Endodermal cell (in vitro differentiated cells): ENCODE measurements around the gene MLN. TPM values are rescaled to one million over a fixed set of nuclear protein-coding genes. Genes with fewer than 3 reads are reported as not detected.

Experiments used
- DNase-seq: peaks from one replicate; pipeline ENCODE4 v3.0.0-alpha.2; 2017
- H3K27ac ChIP-seq: 2 replicates; pipeline ENCODE4 v1.5.1; 2013; ENCODE audit warnings: mild to moderate bottlenecking, low read depth, low read length, moderate library complexity
- H3K27me3 ChIP-seq: 2 replicates; pipeline ENCODE4 v1.6.1; 2013; ENCODE audit warnings: mild to moderate bottlenecking, low read length, moderate library complexity; ENCODE audit not compliant: insufficient read depth, control insufficient read depth, poor library complexity, severe bottlenecking
- H3K36me3 ChIP-seq: 2 replicates; pipeline ENCODE4 v1.7.0; 2013; ENCODE audit warnings: mild to moderate bottlenecking, low read length, moderate library complexity; ENCODE audit not compliant: control insufficient read depth, insufficient read depth
- H3K4me1 ChIP-seq: one replicate; pipeline ENCODE4 v1.7.0; 2013; ENCODE audit warnings: low read length; ENCODE audit not compliant: control insufficient read depth, insufficient read depth
- H3K4me3 ChIP-seq: 2 replicates; pipeline ENCODE4 v1.5.1; 2013; ENCODE audit warnings: mild to moderate bottlenecking, low read length, moderate library complexity
- H3K9ac ChIP-seq: 2 replicates; pipeline ENCODE4 v1.6.1; 2013; ENCODE audit warnings: mild to moderate bottlenecking, low read length, moderate library complexity; ENCODE audit not compliant: poor library complexity, severe bottlenecking; ENCODE audit errors: extremely low read depth
- H3K9me3 ChIP-seq: 2 replicates; pipeline ENCODE4 v1.6.1; 2013; ENCODE audit warnings: mild to moderate bottlenecking, low read length, moderate library complexity; ENCODE audit not compliant: control insufficient read depth
- H3K27ac Mint-ChIP-seq: 2 replicates; pipeline ENCODE4 v1.8.0; 2020; ENCODE audit warnings: mixed read lengths
- H3K27me3 Mint-ChIP-seq: 2 replicates; pipeline ENCODE4 v1.8.0; 2021; ENCODE audit warnings: mild to moderate bottlenecking, mixed read lengths; ENCODE audit not compliant: insufficient read depth
- H3K36me3 Mint-ChIP-seq: 2 replicates; pipeline ENCODE4 v1.8.0; 2020; ENCODE audit warnings: low read depth, mixed read lengths
- H3K4me1 Mint-ChIP-seq: 2 replicates; pipeline ENCODE4 v1.8.0; 2020; ENCODE audit warnings: mixed read lengths
- H3K4me3 Mint-ChIP-seq: 2 replicates; pipeline ENCODE4 v1.8.0; 2020; ENCODE audit warnings: mild to moderate bottlenecking, moderate library complexity, mixed read lengths
- H3K9me3 Mint-ChIP-seq: 2 replicates; pipeline ENCODE4 v1.8.0; 2020; ENCODE audit warnings: mild to moderate bottlenecking, mixed read lengths
- CTCF ChIP-seq: fragments of 200-600 bp; sonication (generic); conservative IDR thresholded peaks from 2 replicates; pipeline ENCODE4 v1.5.0; 2021; ENCODE audit warnings: antibody characterized with exemption, mild to moderate bottlenecking
- WGBS, 2 experiments: methylation state at CpG; one replicate each; pipeline versions ENCODE4 v1.1.5 to v1.1.7; 2013; ENCODE audit warnings: missing lambda C conversion rate in 2 of 2, mixed read lengths in 1 of 2; ENCODE audit not compliant: insufficient coverage in 1 of 2, insufficient read length in 1 of 2; 5-methylcytosine and 5-hydroxymethylcytosine counted together
- total RNA-seq, 2 donors: library from RNA; stranded (reverse); fragmentation: NEBNext Ultra II Directional in 1 of 2; extraction: Animal tissue kit (Norgen Biotek cat#: 25700) in 1 of 2; gene quantifications; 2 replicates in 1 of 2; 3 replicates in 1 of 2; pipeline ENCODE4 v1.2.1, GENCODE V29; 2021

MLN gene
- total RNA-seq, 2 donors from 2014 or later = not detected

DNA sequence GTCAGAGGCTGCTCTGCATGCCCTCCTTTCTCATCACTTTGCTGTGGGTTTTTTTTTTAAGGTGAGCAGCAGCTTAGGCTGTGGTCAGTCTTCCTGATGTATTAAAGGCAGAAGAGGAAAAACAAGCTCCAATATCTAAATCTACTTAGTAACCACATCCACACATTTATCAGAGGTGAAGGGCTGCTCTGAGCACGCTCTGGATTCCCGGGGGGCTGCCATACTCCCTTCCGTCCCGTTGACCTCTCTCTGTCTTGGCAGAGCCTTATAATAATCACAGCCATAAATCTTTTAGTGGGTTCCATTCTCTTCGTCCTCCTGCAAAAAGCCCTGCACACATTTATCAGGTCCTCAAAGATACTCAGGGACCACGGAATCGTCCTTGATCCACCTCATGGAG lies 12.2 kb downstream of the MLN start:
- Mint-ChIP-seq H3K27me3 (peaks cover 7% of the 10 kb centered on the region), H3K36me3 (no peaks in the 10 kb centered on the region), H3K4me1 (peaks cover 49% of the 10 kb centered on the region), H3K9me3 (no peaks in the 10 kb centered on the region), H3K4me3 (no peak overlapping the region), H3K27ac (no peak overlapping the region)
- no peaks in the 10 kb centered on the region for H3K36me3 ChIP-seq
- WGBS, 2 experiments = 88 to 100% methylated on average over 6 to 7 of the region's 7 CpGs
- H3K27ac ChIP-seq = no peak overlapping the region
- DNase-seq = no peak
- H3K4me3 ChIP-seq = no peak overlapping the region
- H3K9ac ChIP-seq = no peak overlapping the region
- H3K27me3 ChIP-seq = no peaks in the 10 kb centered on the region
- TF ChIP-seq CTCF = no peak
- peaks cover 21% of the 10 kb centered on the region for H3K4me1 ChIP-seq
- no peaks in the 10 kb centered on the region for H3K9me3 ChIP-seq

- no peak overlapping the region for H3K4me3 ChIP-seq
- no peaks in the 10 kb centered on the region for H3K27me3 ChIP-seq
- H3K9ac ChIP-seq = no peak overlapping the region
- H3K27ac ChIP-seq = no peak overlapping the region
- peaks cover 7% of the 10 kb centered on the region for H3K27me3 Mint-ChIP-seq
- H3K9me3 Mint-ChIP-seq = no peaks in the 10 kb centered on the region
- peaks cover 57% of the 10 kb centered on the region for H3K4me1 Mint-ChIP-seq
- H3K36me3 ChIP-seq = peaks cover 6% of the 10 kb centered on the region
- peaks cover 3% of the 10 kb centered on the region for H3K36me3 Mint-ChIP-seq
- TF ChIP-seq CTCF = no peak
- no peak for DNase-seq
- no peak overlapping the region for H3K4me3 Mint-ChIP-seq
- H3K27ac Mint-ChIP-seq = no peak overlapping the region
- no peaks in the 10 kb centered on the region for H3K9me3 ChIP-seq
- WGBS, 2 experiments = 88 to 91% methylated on average over 3 to 5 of the region's 5 CpGs
- H3K4me1 ChIP-seq = peaks cover 23% of the 10 kb centered on the region
Observed at GRCh38 chr6:33790910-33791309, 12.9 kb downstream of the MLN start.

DNA sequence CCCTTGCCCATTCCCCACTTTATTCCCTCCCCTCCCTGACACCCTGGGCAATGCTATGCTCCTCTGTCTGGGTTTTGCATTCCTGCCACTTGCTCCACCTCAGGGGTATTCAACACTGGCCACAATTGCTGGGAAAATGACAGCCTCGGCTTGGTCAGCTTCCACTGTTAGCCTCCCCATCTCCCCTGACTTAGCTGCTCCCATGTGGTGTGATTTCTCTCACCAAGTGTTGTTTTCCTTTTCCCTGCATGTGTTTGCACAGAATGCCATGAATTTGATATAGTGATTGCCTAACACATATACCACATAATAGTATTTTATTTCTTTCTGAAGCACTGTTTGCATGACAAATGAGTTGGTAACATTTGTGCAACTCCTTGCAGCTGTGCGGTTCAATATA lies 13.4 kb downstream of the MLN start:
- no peaks in the 10 kb centered on the region for H3K27me3 ChIP-seq
- peaks cover 3% of the 10 kb centered on the region for H3K36me3 Mint-ChIP-seq
- H3K9ac ChIP-seq = no peak overlapping the region
- 83 to 90% methylated on average over 2 of the region's 2 CpGs for WGBS, 2 experiments
- H3K4me3 Mint-ChIP-seq = no peak overlapping the region
- peaks cover 7% of the 10 kb centered on the region for H3K36me3 ChIP-seq
- H3K27ac ChIP-seq = no peak overlapping the region
- H3K27me3 Mint-ChIP-seq = peaks cover 7% of the 10 kb centered on the region
- H3K4me1 Mint-ChIP-seq = peaks cover 59% of the 10 kb centered on the region
- H3K9me3 ChIP-seq = no peaks in the 10 kb centered on the region
- H3K9me3 Mint-ChIP-seq = no peaks in the 10 kb centered on the region
- H3K4me1 ChIP-seq = peaks cover 23% of the 10 kb centered on the region
- peak; percentile 67 for DNase-seq
- no peak overlapping the region for H3K4me3 ChIP-seq
- H3K27ac Mint-ChIP-seq = no peak overlapping the region
- TF ChIP-seq CTCF = no peak
